ENCODE measurements around the gene MFAP3.

GRCh38 chr5:153998768-153999167, 40.0 kb upstream of the MFAP3 start:
- TF ChIP-seq CTCF (IDR thresholded peaks at IDR 0.05; ENCODE audit: borderline replicate concordance, extremely low read depth, low read length, poor library complexity, severe bottlenecking) = no peak
- TF ChIP-seq EZH2 (IDR thresholded peaks at IDR 0.05; ENCODE audit: borderline replicate concordance, low read depth, low read length, severe bottlenecking) = no peak
